Measurements from ENCODE around the gene ATP8A1. TPM values are rescaled to one million over a fixed set of nuclear protein-coding genes. Genes with fewer than 3 reads are reported as not detected.
"Not testable (repeated sequence)": the region's sequence is repeated elsewhere in the genome, so short reads cannot be mapped to it uniquely, and the experiment has no call there.

ATP8A1 gene
- total RNA-seq, 2 experiments from 2014 or later = 37.2 to 38.5 TPM

DNA sequence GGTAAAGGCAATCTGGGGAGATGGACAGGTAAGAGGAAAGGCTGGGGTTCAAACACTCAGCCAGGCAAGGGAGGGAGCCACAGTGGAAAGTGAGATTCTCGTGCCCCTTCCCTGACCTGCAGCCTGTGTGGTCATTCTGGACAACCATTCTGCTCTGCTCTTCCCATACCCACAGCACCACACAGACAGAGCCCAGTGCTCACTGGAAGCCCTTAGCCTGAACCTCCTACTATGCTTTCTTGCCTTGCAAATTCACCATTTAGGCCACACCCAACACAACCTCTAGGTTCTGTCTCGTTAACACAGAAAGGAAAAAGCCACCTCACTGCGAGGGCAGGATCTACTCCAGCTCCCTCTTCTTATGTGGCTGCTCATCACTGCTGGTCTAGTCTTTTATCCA is 166.9 kb downstream of the ATP8A1 start:
- Mint-ChIP-seq H3K27ac (no peak overlapping the region), H3K9me3 (ENCODE audit: insufficient read depth) (no peaks in the 10 kb centered on the region), H3K4me1 (ENCODE audit: low read depth) (no peaks in the 10 kb centered on the region), H3K36me3 (ENCODE audit: low read depth) (peaks cover 2% of the 10 kb centered on the region), H3K27me3 (ENCODE audit: low read depth) (no peaks in the 10 kb centered on the region), H3K4me3 (no peak overlapping the region)
- no peak for DNase-seq
- CTCF ChIA-PET = interaction anchor here (1.0 kb wide), 2 partner anchors 30 to 208 kb away, joined by 4 to 5 read pairs; no protein-coding TSS in a partner anchor
- no peak for ATAC-seq
- POLR2A ChIA-PET = no interaction called here

DNA sequence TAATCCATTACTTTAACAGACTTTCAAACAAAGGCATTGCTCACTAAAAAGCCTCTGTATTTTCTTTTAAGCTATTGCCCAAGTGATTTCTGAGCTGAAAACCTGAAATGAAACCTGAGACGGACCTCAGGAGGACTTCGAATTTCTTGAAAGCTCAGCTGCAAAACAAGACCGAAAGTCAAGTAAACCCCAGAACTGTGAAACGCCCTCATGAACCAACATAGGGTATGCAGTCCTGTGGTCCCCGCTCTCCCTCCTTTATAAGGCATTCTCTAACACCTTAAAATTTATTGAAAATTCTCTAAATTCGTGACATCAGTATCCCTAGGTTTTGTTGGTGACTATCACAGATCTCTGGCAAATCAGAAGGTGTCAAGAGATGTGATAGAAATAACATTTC is 167.8 kb downstream of the ATP8A1 start:
- ATAC-seq = no peak
- peaks cover 2% of the 10 kb centered on the region for H3K36me3 Mint-ChIP-seq (ENCODE audit: low read depth)
- POLR2A ChIA-PET = no interaction called here

DNA sequence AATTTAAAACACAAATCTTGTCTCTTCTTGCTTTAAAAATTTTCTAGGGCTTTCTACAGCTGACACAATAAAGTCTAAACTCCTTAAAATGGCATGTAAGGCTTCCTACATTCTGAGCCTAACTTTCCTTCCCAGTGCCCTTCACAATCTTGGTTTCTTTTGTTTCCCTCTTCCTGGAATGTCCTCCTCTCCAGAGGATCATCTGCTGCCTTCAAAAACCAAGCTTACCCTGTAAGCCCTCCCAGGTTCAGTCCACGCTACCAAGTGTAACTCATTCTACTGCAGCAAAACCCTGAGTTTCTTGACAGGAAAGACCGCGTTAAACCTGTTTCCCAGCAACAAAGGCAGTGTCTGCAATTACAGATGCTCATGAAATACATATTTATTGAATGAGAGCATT is 168.4 kb downstream of the ATP8A1 start:
- ATAC-seq (no peak), DNase-seq (no peak)
- Mint-ChIP-seq H3K4me3 (no peak overlapping the region), H3K27ac (no peak overlapping the region), H3K36me3 (ENCODE audit: low read depth) (peaks cover 3% of the 10 kb centered on the region), H3K27me3 (ENCODE audit: low read depth) (no peaks in the 10 kb centered on the region), H3K4me1 (ENCODE audit: low read depth) (no peaks in the 10 kb centered on the region), H3K9me3 (ENCODE audit: insufficient read depth) (no peaks in the 10 kb centered on the region)
- CTCF ChIA-PET = no interaction called here
- POLR2A ChIA-PET = no interaction called here

More for the DNA sequence above, 167.8 kb downstream of the ATP8A1 start:
- H3K9me3 Mint-ChIP-seq (ENCODE audit: insufficient read depth) = no peaks in the 10 kb centered on the region
- CTCF ChIA-PET = no interaction called here
- no peaks in the 10 kb centered on the region for H3K27me3 Mint-ChIP-seq (ENCODE audit: low read depth)
- no peaks in the 10 kb centered on the region for H3K4me1 Mint-ChIP-seq (ENCODE audit: low read depth)
- no peak overlapping the region for H3K4me3 Mint-ChIP-seq
- no peak overlapping the region for H3K27ac Mint-ChIP-seq
- DNase-seq = no peak

DNA sequence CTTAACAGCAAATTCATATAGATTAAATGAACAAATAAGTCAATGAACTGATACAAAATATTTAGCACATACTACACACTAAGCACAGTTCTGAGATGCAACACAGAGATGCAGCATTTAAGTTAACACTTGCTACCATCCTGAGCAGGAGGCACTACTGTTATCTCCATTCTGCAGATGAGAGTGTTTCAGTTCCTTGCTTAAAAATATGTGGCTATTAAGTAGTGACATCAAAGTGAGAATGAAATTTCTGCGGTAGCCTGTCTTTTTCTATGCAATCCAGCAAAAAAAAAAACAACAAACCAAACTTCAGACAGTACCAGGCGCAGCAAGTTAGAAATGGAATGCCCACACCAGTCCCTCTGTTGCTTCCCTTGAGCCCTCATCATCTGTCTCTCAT is 168.8 kb downstream of the ATP8A1 start:
- CTCF ChIA-PET = no interaction called here
- DNase-seq (no peak), ATAC-seq (no peak)
- Mint-ChIP-seq H3K4me1 (ENCODE audit: low read depth) (no peaks in the 10 kb centered on the region), H3K36me3 (ENCODE audit: low read depth) (peaks cover 4% of the 10 kb centered on the region), H3K27ac (no peak overlapping the region), H3K4me3 (no peak overlapping the region), H3K27me3 (ENCODE audit: low read depth) (no peaks in the 10 kb centered on the region), H3K9me3 (ENCODE audit: insufficient read depth) (no peaks in the 10 kb centered on the region)
- POLR2A ChIA-PET = no interaction called here

DNA sequence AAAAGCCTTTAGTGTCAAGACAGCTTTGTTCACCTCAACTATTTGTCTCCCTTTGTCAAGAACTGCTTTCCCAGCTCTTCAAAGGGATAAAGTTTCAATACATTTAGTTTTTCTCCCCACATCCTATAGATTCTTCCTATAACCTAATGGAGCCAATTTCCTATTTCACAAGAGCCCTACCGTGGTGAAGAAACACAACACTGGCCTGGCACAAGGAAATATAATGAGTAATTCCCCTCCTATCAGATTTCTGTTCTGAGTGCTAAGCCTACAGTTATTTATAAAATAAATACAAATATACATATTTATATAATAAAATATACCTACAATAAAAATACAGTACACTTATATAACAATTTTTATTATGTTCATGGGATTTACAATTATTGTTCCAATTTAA is 169.7 kb downstream of the ATP8A1 start:
- ChIA-PET CTCF (no interaction called here), POLR2A (no interaction called here)
- Mint-ChIP-seq H3K36me3 (ENCODE audit: low read depth) (peaks cover 6% of the 10 kb centered on the region), H3K4me3 (no peak overlapping the region), H3K4me1 (ENCODE audit: low read depth) (no peaks in the 10 kb centered on the region), H3K27me3 (ENCODE audit: low read depth) (no peaks in the 10 kb centered on the region), H3K9me3 (ENCODE audit: insufficient read depth) (no peaks in the 10 kb centered on the region), H3K27ac (no peak overlapping the region)
- ATAC-seq = no peak
- no peak for DNase-seq

DNA sequence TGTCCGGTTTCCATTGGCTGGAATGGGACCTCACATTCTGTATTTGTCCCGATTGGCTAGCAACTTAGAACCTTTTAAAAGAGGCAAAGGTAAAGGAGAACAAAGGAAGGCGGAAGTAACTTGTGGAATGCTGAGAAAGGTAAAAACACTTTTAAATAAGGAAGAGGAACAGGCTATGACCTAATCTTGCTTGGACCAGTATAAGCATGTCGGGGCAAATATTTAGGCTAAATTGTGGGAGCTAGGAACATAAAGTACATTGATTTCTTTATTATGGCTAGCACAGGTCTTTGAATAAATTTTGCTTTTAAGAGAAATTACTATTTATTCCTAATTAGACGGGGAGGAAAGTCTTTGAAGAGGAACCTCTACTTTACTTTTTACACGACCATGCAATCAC is 170.7 kb downstream of the ATP8A1 start:
- H3K4me3 Mint-ChIP-seq; H3K27ac Mint-ChIP-seq; ATAC-seq; CTCF ChIA-PET; POLR2A ChIA-PET; H3K4me1 Mint-ChIP-seq (ENCODE audit: low read depth); DNase-seq; H3K36me3 Mint-ChIP-seq (ENCODE audit: low read depth); H3K9me3 Mint-ChIP-seq (ENCODE audit: insufficient read depth); H3K27me3 Mint-ChIP-seq (ENCODE audit: low read depth): not testable (repeated sequence)

DNA sequence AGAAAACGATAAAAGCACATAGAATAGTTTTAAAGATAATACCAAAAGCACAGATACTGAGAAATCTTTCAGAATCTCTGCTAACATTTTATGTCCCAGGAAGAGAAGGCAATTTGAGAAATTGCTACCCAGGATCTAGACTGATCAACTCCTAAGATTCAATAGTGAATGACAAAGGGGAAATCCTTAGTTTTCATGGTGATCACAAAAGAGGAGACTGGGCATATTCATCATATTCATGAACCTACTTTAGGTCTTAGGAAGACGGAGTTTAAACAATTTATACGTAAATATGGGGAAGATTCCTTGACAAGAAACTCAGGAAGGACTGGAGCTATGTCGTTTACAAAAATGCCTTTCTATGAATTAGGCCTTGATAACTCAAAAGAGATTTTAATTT is 172.3 kb downstream of the ATP8A1 start:
- ATAC-seq (no peak), DNase-seq (no peak)
- no peaks in the 10 kb centered on the region for H3K27me3 Mint-ChIP-seq (ENCODE audit: low read depth)
- no peak overlapping the region for H3K4me3 Mint-ChIP-seq
- no peaks in the 10 kb centered on the region for H3K9me3 Mint-ChIP-seq (ENCODE audit: insufficient read depth)
- H3K27ac Mint-ChIP-seq = no peak overlapping the region
- ChIA-PET CTCF (no interaction called here), POLR2A (no interaction called here)
- peaks cover 4% of the 10 kb centered on the region for H3K36me3 Mint-ChIP-seq (ENCODE audit: low read depth)
- H3K4me1 Mint-ChIP-seq (ENCODE audit: low read depth) = no peaks in the 10 kb centered on the region

DNA sequence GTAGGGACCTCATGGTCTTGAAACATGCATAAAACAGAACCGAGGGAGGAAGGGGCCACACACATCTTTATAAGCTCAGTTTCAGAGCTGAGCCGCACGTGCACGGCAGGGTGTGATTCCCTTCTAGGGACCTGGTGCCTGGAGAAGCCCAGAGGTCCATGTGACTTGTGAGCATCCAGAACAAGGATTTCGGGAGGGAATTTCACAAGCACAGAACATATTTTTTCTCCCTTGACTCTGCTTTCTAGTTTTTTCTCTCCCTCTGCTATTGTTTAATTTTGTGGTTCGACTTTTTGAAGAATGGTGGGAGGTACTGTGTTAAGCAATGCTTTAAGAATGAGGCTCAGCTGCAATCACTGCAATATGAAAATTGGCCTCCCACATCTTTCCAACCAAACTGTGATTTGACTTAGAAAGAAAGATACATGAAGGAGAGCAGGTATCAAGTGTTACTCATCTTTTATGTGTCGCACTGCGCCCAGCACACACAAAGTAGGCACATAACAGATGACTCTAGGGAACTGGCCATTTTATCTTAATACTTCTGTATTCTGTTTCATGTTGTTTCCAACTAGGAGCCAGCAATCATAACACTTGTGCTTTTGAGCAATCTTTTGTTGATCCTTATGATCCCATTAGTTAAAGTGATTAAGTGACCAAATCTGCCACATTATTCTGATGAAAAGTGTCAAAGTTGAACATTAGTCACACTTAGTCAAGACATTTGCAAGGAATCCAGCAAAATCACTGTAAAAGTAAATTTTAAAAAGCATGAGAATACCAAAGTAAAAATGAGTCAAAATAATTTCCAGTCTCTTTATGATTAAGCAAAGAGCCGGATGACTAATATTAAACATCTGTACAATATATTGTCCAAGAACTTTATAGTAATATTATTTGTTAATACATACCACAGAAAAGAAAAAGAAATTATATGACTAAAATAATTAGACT is 173.2 kb downstream of the ATP8A1 start:
- no peak overlapping the region for H3K4me3 Mint-ChIP-seq
- H3K4me1 Mint-ChIP-seq (ENCODE audit: low read depth) = no peaks in the 10 kb centered on the region
- DNase-seq = no peak
- H3K36me3 Mint-ChIP-seq (ENCODE audit: low read depth) = peaks cover 6% of the 10 kb centered on the region
- ChIA-PET CTCF (no interaction called here), POLR2A (no interaction called here)
- H3K9me3 Mint-ChIP-seq (ENCODE audit: insufficient read depth) = no peaks in the 10 kb centered on the region
- H3K27ac Mint-ChIP-seq = no peak overlapping the region
- no peak for ATAC-seq
- H3K27me3 Mint-ChIP-seq (ENCODE audit: low read depth) = no peaks in the 10 kb centered on the region

DNA sequence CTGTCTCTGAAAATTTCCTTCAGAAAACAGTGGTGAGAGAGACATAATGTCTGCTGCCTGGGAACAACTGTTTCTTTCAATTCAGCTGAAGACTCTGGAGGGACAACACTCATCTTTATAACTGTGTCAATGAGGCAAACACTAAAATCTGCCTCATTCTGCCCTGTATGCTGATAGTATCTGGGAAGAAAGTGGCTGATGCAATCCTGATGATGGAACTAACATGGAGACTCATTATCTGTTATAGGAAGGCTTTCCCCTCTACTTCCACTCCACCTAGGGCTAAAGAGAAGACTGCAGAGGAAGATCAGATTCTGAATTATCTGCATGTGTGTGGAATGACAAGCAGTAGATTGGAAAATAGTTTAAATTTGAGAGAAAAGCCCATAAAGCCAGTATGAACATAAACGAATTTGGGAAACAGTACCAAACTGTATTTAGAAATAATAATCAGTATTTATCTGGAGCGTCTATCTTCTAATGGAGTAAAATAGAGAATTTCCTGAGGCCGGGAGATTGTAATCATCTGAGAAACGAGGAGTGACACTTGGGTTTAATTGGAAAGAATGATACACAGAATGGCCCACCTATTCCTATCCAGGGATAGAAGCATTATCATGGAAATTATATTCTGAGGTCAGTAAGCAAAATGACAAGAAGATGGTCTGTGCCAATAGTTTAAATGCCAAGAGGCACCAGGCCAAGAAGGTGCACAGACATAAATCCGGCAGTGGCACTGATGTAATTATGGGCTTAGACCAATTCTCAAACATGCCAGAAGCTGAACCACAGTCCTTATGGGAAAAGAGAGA is 174.2 kb downstream of the ATP8A1 start:
- DNase-seq = no peak
- CTCF ChIA-PET = no interaction called here
- ATAC-seq = no peak
- Mint-ChIP-seq H3K9me3 (ENCODE audit: insufficient read depth) (no peaks in the 10 kb centered on the region), H3K27ac (no peak overlapping the region), H3K36me3 (ENCODE audit: low read depth) (peaks cover 6% of the 10 kb centered on the region), H3K27me3 (ENCODE audit: low read depth) (no peaks in the 10 kb centered on the region), H3K4me3 (no peak overlapping the region), H3K4me1 (ENCODE audit: low read depth) (no peaks in the 10 kb centered on the region)
- POLR2A ChIA-PET = no interaction called here

DNA sequence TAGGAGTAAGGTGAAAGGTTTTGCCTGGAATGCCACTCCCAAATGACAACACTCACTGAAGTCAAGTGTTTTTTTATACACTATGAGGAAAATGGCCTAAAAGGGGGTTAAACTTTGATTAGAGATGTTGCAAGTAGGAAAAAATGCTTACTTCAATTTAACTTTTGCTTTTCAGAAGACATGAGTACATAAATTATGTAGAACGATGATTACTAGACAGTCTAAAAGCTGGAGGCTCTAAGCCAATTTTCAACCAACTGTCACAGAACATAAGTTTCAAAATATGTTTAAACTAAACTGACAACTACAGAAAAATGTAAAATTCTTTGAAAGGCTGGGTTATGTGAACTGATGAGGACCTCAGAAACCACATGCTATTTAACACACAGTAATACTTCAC is 176.2 kb downstream of the ATP8A1 start:
- Mint-ChIP-seq H3K27ac (no peak overlapping the region), H3K4me3 (no peak overlapping the region), H3K36me3 (ENCODE audit: low read depth) (peaks cover 8% of the 10 kb centered on the region), H3K27me3 (ENCODE audit: low read depth) (no peaks in the 10 kb centered on the region), H3K4me1 (ENCODE audit: low read depth) (no peaks in the 10 kb centered on the region), H3K9me3 (ENCODE audit: insufficient read depth) (no peaks in the 10 kb centered on the region)
- ATAC-seq = no peak
- POLR2A ChIA-PET = interaction anchor here (0.5 kb wide), 1 partner anchor 54 kb away, joined by 3 read pairs; no protein-coding TSS in a partner anchor
- DNase-seq = no peak
- CTCF ChIA-PET = no interaction called here

DNA sequence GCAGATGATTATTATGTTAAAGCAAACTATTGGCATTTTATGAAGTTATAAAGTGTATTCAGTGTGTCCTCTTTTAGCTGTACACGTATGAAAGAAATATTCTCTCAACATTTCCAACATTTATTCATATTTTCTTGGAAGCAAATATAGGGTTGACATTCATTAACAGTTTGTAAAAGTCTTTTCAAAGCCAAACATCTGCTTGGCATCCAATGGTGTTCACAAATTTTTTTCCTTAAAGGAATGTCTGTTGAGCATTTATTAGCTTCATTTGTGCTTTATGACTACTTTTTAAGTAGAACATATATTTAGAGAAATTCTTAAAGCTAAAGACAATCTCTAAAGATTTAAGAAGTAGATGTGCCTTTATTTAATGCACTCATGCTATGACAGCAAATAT is 176.6 kb downstream of the ATP8A1 start:
- Mint-ChIP-seq H3K4me3 (no peak overlapping the region), H3K27me3 (ENCODE audit: low read depth) (no peaks in the 10 kb centered on the region), H3K9me3 (ENCODE audit: insufficient read depth) (no peaks in the 10 kb centered on the region), H3K4me1 (ENCODE audit: low read depth) (no peaks in the 10 kb centered on the region), H3K27ac (no peak overlapping the region), H3K36me3 (ENCODE audit: low read depth) (peaks cover 8% of the 10 kb centered on the region)
- DNase-seq (no peak), ATAC-seq (no peak)
- ChIA-PET POLR2A (no interaction called here), CTCF (interaction anchor here (1.1 kb wide), 1 partner anchor 109 kb away, joined by 3 read pairs; no protein-coding TSS in a partner anchor)

DNA sequence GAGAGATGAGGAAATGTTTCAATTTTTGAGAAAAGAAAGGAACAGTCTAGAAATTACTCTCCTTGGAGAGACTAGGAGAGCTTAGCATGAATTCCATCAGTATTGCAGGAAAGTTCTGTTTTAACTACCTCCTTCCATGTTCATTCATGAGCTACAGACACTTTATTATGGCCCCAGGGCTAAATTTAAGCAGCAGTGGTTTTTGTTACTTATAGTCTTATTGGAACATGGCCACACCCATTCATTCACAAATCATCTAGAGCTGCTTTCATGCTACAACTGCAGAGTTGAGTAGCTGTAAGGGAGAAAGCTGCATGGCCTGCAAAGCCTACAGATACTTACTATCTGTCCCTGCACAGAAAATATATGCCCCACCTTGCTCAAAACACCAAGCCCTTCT is 178.0 kb downstream of the ATP8A1 start:
- DNase-seq (no peak), ATAC-seq (no peak)
- Mint-ChIP-seq H3K4me3 (no peak overlapping the region), H3K36me3 (ENCODE audit: low read depth) (peaks cover 8% of the 10 kb centered on the region), H3K9me3 (ENCODE audit: insufficient read depth) (no peaks in the 10 kb centered on the region), H3K27me3 (ENCODE audit: low read depth) (no peaks in the 10 kb centered on the region), H3K4me1 (ENCODE audit: low read depth) (no peaks in the 10 kb centered on the region), H3K27ac (no peak overlapping the region)
- POLR2A ChIA-PET = no interaction called here
- CTCF ChIA-PET = interaction anchor here (1.8 kb wide), 1 partner anchor 40 kb away, joined by 7 read pairs; no protein-coding TSS in a partner anchor

Measured in activated CD8-positive, alpha-beta T cell treated with anti-CD3 and anti-CD28 coated beads, Interleukin-2, amount 10 ng/mL, durations not matched to agents 7 days and 5 days (primary cell).